Psoas muscle (tissue), 8 donors: ENCODE data around the gene SUZ12. TPM values are rescaled to one million over a fixed set of nuclear protein-coding genes. Genes with fewer than 3 reads are reported as not detected.
"Not testable (repeated sequence)": the region's sequence is repeated elsewhere in the genome, so short reads cannot be mapped to it uniquely, and the experiment has no call there.

Experiments
- ATAC-seq, 4 donors: fragments of 200-7000 bp; cut with Tn5 transposase; one replicate each; pipeline ENCODE4 v1.9.1; 2020; ENCODE audit warnings: moderate library complexity in 3 of 4, mild to moderate bottlenecking in 2 of 4
- DNase-seq, 2 donors: peaks; one replicate each; pipeline ENCODE4 v3.0.0-alpha.2; 2020
- H3K27ac ChIP-seq: fragments of 200-600 bp; one replicate; pipeline ENCODE4 v1.8.0; 2022
- H3K27me3 ChIP-seq, 3 donors: fragments of 200-600 bp in 1 of 3; one replicate each; pipeline versions ENCODE4 v1.6.1 to v1.8.0; 2013 to 2022; ENCODE audit warnings: low read length in 2 of 3, mild to moderate bottlenecking in 2 of 3, moderate library complexity in 1 of 3; ENCODE audit not compliant: insufficient read depth in 3 of 3
- H3K36me3 ChIP-seq, 2 donors: fragments of 200-600 bp in 1 of 2; one replicate each; pipeline versions ENCODE4 v1.6.1 to v1.8.0; 2013 to 2022; ENCODE audit warnings: low read depth in 1 of 2, mild to moderate bottlenecking in 1 of 2, moderate library complexity in 1 of 2; ENCODE audit not compliant: insufficient read depth in 1 of 2
- H3K4me1 ChIP-seq: fragments of 200-600 bp; one replicate; pipeline ENCODE4 v1.8.0; 2022
- H3K4me3 ChIP-seq: fragments of 200-600 bp; one replicate; pipeline ENCODE4 v1.8.0; 2022; ENCODE audit warnings: mild to moderate bottlenecking
- H3K9me3 ChIP-seq: fragments of 200-600 bp; one replicate; pipeline ENCODE4 v1.8.0; 2022
- WGBS, 3 donors: extraction: QIAGEN DNeasy Blood & Tissue Kit; methylation state at CpG; one replicate each; pipeline versions ENCODE4 v1.1.6 to v1.1.7; 2013; 5-methylcytosine and 5-hydroxymethylcytosine counted together
- intact Hi-C, 2 donors: fragments of 100-400 bp; cut with DNase I; formaldehyde crosslinking; loops; one replicate each; pipeline versions ENCODE4 v1.11.0 to v1.14.2; 2022
- polyA plus RNA-seq, 3 donors: library from polyadenylated mRNA; stranded (reverse); fragments of 200-250 nt; gene quantifications; one replicate each; pipeline ENCODE4 v1.2.3, GENCODE V29; 2013
- total RNA-seq, 4 donors: library from RNA; stranded (reverse); fragmentation: NEBNext Ultra II Directional in 2 of 4; extraction: Animal tissue kit (Norgen Biotek cat#: 25700) in 2 of 4; gene quantifications; one replicate each; pipeline versions ENCODE4 v1.2.1 to v1.2.4, GENCODE V29; 2021 to 2023
- TF ChIP-seq, protein P1 (sequence below): fragments of 200-600 bp; IDR thresholded peaks from one replicate; pipeline ENCODE4 v1.8.0; 2022; ENCODE audit warnings: antibody characterized with exemption
- donor health status: healthy with polysubstance abuse.
- donor health status: DM: no; HTN: no; CAD: no; lungs with moderate emphysema.
- donor health status: Bipolar disorder and iron deficiency.
- donor health status: healthy.
- donor health status: DM: yes; HTN: yes; CAD: no.
- donor health status: DM: no; HTN: no; CAD: no.
- donor health status: DM: no; HTN: no; CAD: no.
- donor health status: DM: yes; HTN: yes; CAD: no.

The SUZ12 gene
- total and polyA plus RNA-seq, 7 donors: 4.7 to 11.5 (median 9.7) TPM

DNA sequence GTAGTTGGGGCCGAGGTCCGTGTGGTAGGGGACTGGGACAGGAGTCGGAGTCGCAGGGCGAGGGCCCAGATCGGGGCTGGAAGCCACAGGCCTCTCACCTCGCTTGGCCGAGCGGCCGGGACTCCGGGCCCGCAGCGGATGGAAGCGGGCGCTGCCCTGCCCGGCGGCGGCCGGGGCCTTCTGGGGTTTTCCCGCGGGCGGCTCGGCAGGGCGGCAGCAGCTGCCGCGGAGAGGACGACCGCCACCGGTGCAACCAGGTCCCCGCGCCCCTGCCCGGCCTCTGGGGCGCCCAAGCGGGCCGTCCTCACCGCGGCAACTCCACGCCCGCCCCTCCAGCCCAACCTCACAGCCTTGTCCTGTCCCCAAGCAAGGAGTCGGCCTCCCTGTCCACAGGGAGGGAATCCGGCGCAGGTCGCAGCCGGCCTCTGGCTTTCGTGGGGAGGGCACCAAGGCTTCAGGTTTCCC is 19.7 kb upstream of the SUZ12 start:
- H3K9me3 ChIP-seq: no peaks in the 10 kb centered on the region
- TF ChIP-seq, protein P1, sequence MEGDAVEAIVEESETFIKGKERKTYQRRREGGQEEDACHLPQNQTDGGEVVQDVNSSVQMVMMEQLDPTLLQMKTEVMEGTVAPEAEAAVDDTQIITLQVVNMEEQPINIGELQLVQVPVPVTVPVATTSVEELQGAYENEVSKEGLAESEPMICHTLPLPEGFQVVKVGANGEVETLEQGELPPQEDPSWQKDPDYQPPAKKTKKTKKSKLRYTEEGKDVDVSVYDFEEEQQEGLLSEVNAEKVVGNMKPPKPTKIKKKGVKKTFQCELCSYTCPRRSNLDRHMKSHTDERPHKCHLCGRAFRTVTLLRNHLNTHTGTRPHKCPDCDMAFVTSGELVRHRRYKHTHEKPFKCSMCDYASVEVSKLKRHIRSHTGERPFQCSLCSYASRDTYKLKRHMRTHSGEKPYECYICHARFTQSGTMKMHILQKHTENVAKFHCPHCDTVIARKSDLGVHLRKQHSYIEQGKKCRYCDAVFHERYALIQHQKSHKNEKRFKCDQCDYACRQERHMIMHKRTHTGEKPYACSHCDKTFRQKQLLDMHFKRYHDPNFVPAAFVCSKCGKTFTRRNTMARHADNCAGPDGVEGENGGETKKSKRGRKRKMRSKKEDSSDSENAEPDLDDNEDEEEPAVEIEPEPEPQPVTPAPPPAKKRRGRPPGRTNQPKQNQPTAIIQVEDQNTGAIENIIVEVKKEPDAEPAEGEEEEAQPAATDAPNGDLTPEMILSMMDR: no peak
- no peaks in the 10 kb centered on the region for H3K4me1 ChIP-seq
- H3K4me3 ChIP-seq: peak overlapping the region; percentile 36
- no peaks in the 10 kb centered on the region for H3K36me3 ChIP-seq
- WGBS, 3 donors: 15 to 24% (median 18%) methylated on average over 26 to 44 of the region's 45 CpGs
- peaks cover 0 to 36% (median 5%) of the 10 kb centered on the region in 3 donors for H3K27me3 ChIP-seq
- DNase-seq (no peak), ATAC-seq (peak in 2 of 4 donors; percentile 53 to 56)
- intact Hi-C loops: no loop called here
- H3K27ac ChIP-seq: no peak overlapping the region

DNA sequence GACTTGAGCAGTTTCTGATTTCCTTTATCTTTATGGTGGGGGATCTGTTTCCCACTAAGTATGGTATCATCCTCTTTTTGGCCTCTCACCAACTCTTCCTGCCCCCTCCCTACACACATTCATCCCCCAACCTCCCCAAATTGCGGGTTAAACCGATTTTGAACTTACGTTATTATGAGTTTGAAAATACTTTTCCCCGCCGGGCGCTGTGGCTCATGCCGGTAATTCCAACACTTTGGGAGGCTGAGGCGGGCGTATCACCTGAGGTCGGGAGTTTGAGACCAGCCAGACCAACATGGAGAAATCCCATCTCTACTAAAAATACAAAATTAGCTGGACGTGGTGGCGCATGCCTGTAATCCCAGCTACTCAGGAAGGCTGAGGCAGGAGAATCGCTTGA is 19.1 kb upstream of the SUZ12 start:
- H3K4me3 ChIP-seq, H3K9me3 ChIP-seq, DNase-seq, intact Hi-C loops, H3K36me3 ChIP-seq, ATAC-seq, H3K4me1 ChIP-seq, H3K27ac ChIP-seq: not testable (repeated sequence)
- 92 to 94% (median 93%) methylated on average over 13 of the region's 13 CpGs for WGBS, 3 donors
- H3K27me3 ChIP-seq: peaks cover 0 to 36% (median 5%) of the 10 kb centered on the region in 3 donors

DNA sequence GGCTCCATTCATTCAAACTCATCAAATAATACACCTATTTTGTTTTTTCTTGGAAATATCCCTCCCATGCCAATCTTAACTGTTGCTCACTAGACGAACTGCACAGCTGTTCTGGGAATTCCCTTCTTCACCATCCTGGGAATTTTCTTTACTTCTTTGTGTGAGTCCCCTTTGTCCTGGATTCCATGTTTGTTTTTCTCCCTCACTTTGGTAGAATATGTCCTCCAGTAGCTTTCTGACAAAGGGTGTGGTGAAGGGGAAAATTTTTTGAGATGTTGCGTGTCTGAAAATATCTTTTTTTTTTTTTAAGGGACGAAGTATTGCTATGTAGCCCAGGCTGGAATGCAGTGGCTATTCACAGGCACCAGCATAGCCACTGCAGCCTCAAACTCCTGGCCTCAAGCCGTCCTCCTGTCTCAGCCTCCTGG is 18.1 kb upstream of the SUZ12 start:
- no peaks in the 10 kb centered on the region for H3K4me1 ChIP-seq
- H3K36me3 ChIP-seq: no peaks in the 10 kb centered on the region
- no peak overlapping the region for H3K4me3 ChIP-seq
- ATAC-seq: no peak
- intact Hi-C loops: no loop called here
- H3K27me3 ChIP-seq: peaks cover 0 to 36% (median 5%) of the 10 kb centered on the region in 3 donors
- TF ChIP-seq, protein P1: no peak
- 61 to 66% (median 63%) methylated on average over 4 of the region's 4 CpGs for WGBS, 3 donors
- H3K27ac ChIP-seq: no peak overlapping the region
- no peaks in the 10 kb centered on the region for H3K9me3 ChIP-seq
- DNase-seq: no peak

DNA sequence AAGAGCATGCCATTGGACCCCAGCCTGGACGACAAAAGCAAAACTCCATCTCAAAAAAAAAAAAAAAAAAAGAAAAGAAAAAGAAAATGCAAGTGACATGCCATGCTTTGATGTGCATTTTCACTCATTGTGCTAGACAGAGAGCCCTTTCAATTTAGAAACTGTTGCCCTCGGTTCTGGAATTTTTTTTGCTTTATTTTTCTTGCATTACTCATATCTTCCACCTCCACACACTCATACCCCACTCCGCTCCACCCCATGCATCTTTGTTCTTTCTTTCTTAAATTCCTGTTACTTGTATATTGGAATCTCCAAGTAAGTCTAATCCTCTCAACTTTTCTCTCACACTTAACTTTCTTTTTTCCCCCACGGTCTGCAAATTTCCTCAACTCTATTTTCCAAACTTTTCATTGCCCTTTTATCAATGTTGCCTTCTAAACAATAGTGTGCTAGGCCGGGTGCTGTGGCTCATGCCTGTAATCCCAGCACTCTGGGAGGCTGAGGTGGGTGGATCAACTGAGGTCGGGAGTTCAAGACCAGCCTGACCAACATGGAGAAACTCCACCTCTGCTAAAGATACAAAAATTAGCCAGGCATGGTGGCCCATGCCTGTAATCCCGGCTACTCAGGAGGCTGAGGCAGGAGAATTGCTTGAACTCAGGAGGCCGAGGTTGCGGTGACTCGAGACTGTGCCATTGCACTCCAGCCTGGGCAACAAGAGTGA is 16.8 kb upstream of the SUZ12 start:
- Histone ChIP-seq H3K4me3 (no peak overlapping the region), H3K9me3 (no peaks in the 10 kb centered on the region), H3K4me1 (no peaks in the 10 kb centered on the region), H3K27me3 (peaks cover 0 to 36% (median 5%) of the 10 kb centered on the region in 3 donors), H3K27ac (no peak overlapping the region), H3K36me3 (no peaks in the 10 kb centered on the region)
- intact Hi-C loops: no loop called here
- TF ChIP-seq, protein P1: no peak
- DNase-seq: no peak
- WGBS, 3 donors: 80 to 88% (median 84%) methylated on average over 10 of the region's 10 CpGs
- ATAC-seq: no peak

DNA sequence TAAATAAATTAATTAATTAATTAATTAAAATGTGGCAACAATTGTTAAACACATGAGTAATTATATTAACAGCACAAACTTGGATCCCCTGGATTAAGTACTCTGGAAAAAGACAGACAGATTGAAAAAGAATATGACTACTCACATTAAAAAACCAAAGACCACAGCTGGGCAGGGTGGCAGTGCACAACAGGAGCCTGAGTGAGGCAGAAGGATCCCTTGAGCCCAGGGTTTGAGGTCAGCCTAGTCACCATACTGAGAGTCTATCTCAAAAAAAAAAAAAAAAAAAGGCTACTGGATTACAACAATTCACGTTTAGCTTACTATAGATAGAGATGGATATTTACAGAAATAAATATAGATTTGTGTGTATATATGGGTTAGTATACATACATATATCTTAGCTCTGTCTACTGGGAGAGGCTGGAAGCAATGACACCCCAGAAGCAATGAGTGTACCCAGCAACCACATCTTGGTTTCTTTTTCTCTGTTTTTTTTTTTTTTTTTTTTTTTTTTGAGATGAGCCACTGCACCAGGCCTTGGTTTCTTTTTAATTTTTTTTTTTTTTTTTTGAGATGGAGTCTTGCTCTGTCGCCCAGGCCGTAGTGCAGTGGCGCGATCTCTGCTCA is 10.6 kb upstream of the SUZ12 start:
- DNase-seq (no peak), ATAC-seq (no peak)
- WGBS, 3 donors: 86 to 90% (median 88%) methylated on average over 5 of the region's 5 CpGs
- H3K4me1 ChIP-seq: no peaks in the 10 kb centered on the region
- TF ChIP-seq, protein P1: no peak
- no peaks in the 10 kb centered on the region for H3K36me3 ChIP-seq
- intact Hi-C loops: no loop called here
- no peaks in the 10 kb centered on the region for H3K27me3 ChIP-seq
- no peak overlapping the region for H3K27ac ChIP-seq
- H3K9me3 ChIP-seq: no peaks in the 10 kb centered on the region
- no peak overlapping the region for H3K4me3 ChIP-seq
